CD4-positive, CD25-positive, alpha-beta regulatory T cell (primary cell): ENCODE measurements around the gene APBB2. TPM values are rescaled to one million over a fixed set of nuclear protein-coding genes. Genes with fewer than 3 reads are reported as not detected.
A peak's percentile ranks its signal among the peaks of the same experiment; 100 is the strongest.

Experiments used
- ATAC-seq, 2 donors: fragments of 150-1000 bp; cut with Tn5 transposase; one replicate each; pipeline ENCODE4 v1.10.0; 2021; ENCODE audit warnings: low read depth in 2 of 2, moderate number of reproducible peaks in 2 of 2, moderate library complexity in 1 of 2
- DNase-seq, 3 donors: peaks; one replicate each; pipeline versions ENCODE4 v3.0.0 to v3.0.0-alpha.2; 2012 to 2022; ENCODE audit warnings: mixed read lengths in 1 of 3
- H3K27ac ChIP-seq: one replicate; pipeline ENCODE4 v1.7.0; 2013; ENCODE audit warnings: mild to moderate bottlenecking, low read length; ENCODE audit not compliant: insufficient read depth, poor library complexity, severe bottlenecking
- H3K27me3 ChIP-seq: one replicate; pipeline ENCODE4 v1.7.0; 2013; ENCODE audit warnings: low read length; ENCODE audit not compliant: control insufficient read depth, insufficient read depth
- H3K36me3 ChIP-seq: one replicate; pipeline ENCODE4 v1.7.0; 2013; ENCODE audit warnings: mild to moderate bottlenecking, low read length, moderate library complexity; ENCODE audit not compliant: control insufficient read depth, insufficient read depth
- H3K4me1 ChIP-seq: 2 replicates; pipeline ENCODE4 v1.7.0; 2013; ENCODE audit warnings: mild to moderate bottlenecking, low read length; ENCODE audit not compliant: insufficient read depth, control insufficient read depth, poor library complexity, severe bottlenecking
- H3K4me3 ChIP-seq: one replicate; pipeline ENCODE4 v1.7.0; 2013; ENCODE audit warnings: low read depth, mild to moderate bottlenecking, low read length, moderate library complexity
- H3K9me3 ChIP-seq, 2 experiments: 1 replicate in 1 of 2; 2 replicates in 1 of 2; pipeline ENCODE4 v1.7.0; 2013; ENCODE audit warnings: low read length in 2 of 2, mild to moderate bottlenecking in 1 of 2, moderate library complexity in 1 of 2; ENCODE audit not compliant: control insufficient read depth in 2 of 2
- H3K27ac Mint-ChIP-seq, 3 donors: one replicate each; pipeline ENCODE4 v1.8.0; 2020 to 2022; ENCODE audit warnings: mild to moderate bottlenecking in 3 of 3, mixed read lengths in 3 of 3, moderate library complexity in 2 of 3
- H3K27me3 Mint-ChIP-seq: one replicate; pipeline ENCODE4 v1.8.0; 2022; ENCODE audit warnings: mild to moderate bottlenecking, mixed read lengths
- H3K36me3 Mint-ChIP-seq: one replicate; pipeline ENCODE4 v1.8.0; 2020; ENCODE audit warnings: mixed read lengths
- H3K4me1 Mint-ChIP-seq, 4 donors: one replicate each; pipeline ENCODE4 v1.8.0; 2020 to 2022; ENCODE audit warnings: mixed read lengths in 4 of 4, mild to moderate bottlenecking in 1 of 4
- H3K4me3 Mint-ChIP-seq, 4 donors: one replicate each; pipeline ENCODE4 v1.8.0; 2020 to 2022; ENCODE audit warnings: mild to moderate bottlenecking in 4 of 4, mixed read lengths in 4 of 4, moderate library complexity in 3 of 4
- H3K9me3 Mint-ChIP-seq, 7 donors: one replicate each; pipeline ENCODE4 v1.8.0; 2020 to 2022; ENCODE audit warnings: mixed read lengths in 7 of 7, mild to moderate bottlenecking in 3 of 7, moderate library complexity in 2 of 7
- polyA plus RNA-seq, 4 donors: library from polyadenylated mRNA; unstranded; fragments of 300-500 nt; fragmentation: Illumina TruSeq; gene quantifications; one replicate each; pipeline ENCODE4 v1.2.3, GENCODE V29; 2021
- total RNA-seq: library from RNA; stranded (reverse); gene quantifications from one replicate; pipeline ENCODE4 v1.2.3, GENCODE V29; 2022

APBB2 gene
- total and polyA plus RNA-seq, 5 donors from 2014 or later = not detected

GRCh38 chr4:40848251-40848650 is 366.1 kb downstream of the APBB2 start:
- no peak overlapping the region for H3K4me3 ChIP-seq
- peaks cover 3% of the 10 kb centered on the region for H3K36me3 Mint-ChIP-seq
- H3K36me3 ChIP-seq = no peaks in the 10 kb centered on the region
- no peak overlapping the region for H3K4me3 Mint-ChIP-seq
- ATAC-seq (no peak), DNase-seq (no peak)
- no peak overlapping the region for H3K27ac ChIP-seq
- H3K9me3 Mint-ChIP-seq = no peaks in the 10 kb centered on the region
- no peaks in the 10 kb centered on the region for H3K9me3 ChIP-seq
- H3K27me3 Mint-ChIP-seq = peaks cover 25% of the 10 kb centered on the region
- H3K27me3 ChIP-seq = peaks cover 2% of the 10 kb centered on the region
- no peak overlapping the region for H3K27ac Mint-ChIP-seq
- no peaks in the 10 kb centered on the region for H3K4me1 Mint-ChIP-seq
- no peaks in the 10 kb centered on the region for H3K4me1 ChIP-seq

DNA sequence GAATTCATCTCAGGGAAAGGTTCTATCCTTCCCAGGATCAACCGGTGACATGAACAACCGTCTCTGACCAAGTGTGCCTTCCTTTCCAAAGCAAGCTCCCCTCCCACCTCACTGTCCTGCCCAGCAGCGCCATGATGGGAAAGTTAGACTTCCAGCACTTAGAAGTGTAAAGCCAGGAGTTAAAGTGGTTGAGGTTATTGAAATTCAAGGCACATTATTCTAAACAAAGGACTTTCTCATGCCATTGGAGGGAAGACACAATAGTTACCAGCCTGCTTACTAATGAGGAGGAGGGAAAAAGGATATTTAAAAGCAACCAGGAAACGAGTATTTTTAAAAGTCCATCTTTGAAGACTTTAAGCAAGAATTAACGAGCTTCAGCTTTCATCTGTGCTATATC is 367.8 kb downstream of the APBB2 start:
- DNase-seq = no peak
- no peaks in the 10 kb centered on the region for H3K36me3 ChIP-seq
- H3K27me3 ChIP-seq = peaks cover 2% of the 10 kb centered on the region
- Mint-ChIP-seq H3K4me1 (no peaks in the 10 kb centered on the region), H3K4me3 (no peak overlapping the region), H3K27me3 (peaks cover 16% of the 10 kb centered on the region), H3K27ac (no peak overlapping the region), H3K9me3 (no peaks in the 10 kb centered on the region), H3K36me3 (no peaks in the 10 kb centered on the region)
- no peaks in the 10 kb centered on the region for H3K4me1 ChIP-seq
- no peak for ATAC-seq
- no peak overlapping the region for H3K27ac ChIP-seq
- H3K9me3 ChIP-seq = no peaks in the 10 kb centered on the region
- H3K4me3 ChIP-seq = no peak overlapping the region

- Histone ChIP-seq H3K9me3 (no peaks in the 10 kb centered on the region), H3K4me1 (no peaks in the 10 kb centered on the region), H3K36me3 (no peaks in the 10 kb centered on the region), H3K4me3 (no peak overlapping the region), H3K27ac (no peak overlapping the region), H3K27me3 (no peaks in the 10 kb centered on the region)
- Mint-ChIP-seq H3K9me3 (no peaks in the 10 kb centered on the region), H3K4me1 (no peaks in the 10 kb centered on the region), H3K27ac (no peak overlapping the region), H3K27me3 (peaks cover 22% of the 10 kb centered on the region), H3K4me3 (no peak overlapping the region), H3K36me3 (no peaks in the 10 kb centered on the region)
- ATAC-seq = no peak
- no peak for DNase-seq
Measured at GRCh38 chr4:40845154-40845835, 369.0 kb downstream of the APBB2 start.

DNA sequence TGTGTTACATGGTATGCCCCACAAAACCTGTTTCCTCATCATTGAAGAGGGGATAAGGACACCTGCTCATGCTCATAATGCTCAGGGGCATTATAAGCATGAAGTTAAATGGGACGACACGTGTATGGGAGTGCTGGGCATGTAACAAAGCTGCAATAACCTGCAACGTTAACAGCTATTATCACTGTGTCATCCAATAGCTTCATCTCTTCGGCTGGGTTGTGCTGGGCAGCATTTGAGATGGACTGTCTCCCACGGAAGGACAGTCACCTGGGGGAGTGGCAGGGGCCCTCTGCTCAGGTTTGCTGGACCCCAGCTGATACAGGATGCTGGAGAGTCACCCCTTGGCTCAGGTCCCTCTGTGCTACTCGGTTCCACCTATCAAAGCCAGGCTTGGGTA is 370.1 kb downstream of the APBB2 start:
- no peaks in the 10 kb centered on the region for H3K36me3 ChIP-seq
- no peak for DNase-seq
- no peak overlapping the region for H3K4me3 ChIP-seq
- no peaks in the 10 kb centered on the region for H3K4me1 ChIP-seq
- no peaks in the 10 kb centered on the region for H3K4me1 Mint-ChIP-seq
- H3K9me3 Mint-ChIP-seq = no peaks in the 10 kb centered on the region
- ATAC-seq = no peak
- no peak overlapping the region for H3K4me3 Mint-ChIP-seq
- H3K27ac ChIP-seq = no peak overlapping the region
- H3K9me3 ChIP-seq = no peaks in the 10 kb centered on the region
- no peaks in the 10 kb centered on the region for H3K27me3 ChIP-seq
- no peak overlapping the region for H3K27ac Mint-ChIP-seq
- H3K36me3 Mint-ChIP-seq = no peaks in the 10 kb centered on the region
- peaks cover 16% of the 10 kb centered on the region for H3K27me3 Mint-ChIP-seq

DNA sequence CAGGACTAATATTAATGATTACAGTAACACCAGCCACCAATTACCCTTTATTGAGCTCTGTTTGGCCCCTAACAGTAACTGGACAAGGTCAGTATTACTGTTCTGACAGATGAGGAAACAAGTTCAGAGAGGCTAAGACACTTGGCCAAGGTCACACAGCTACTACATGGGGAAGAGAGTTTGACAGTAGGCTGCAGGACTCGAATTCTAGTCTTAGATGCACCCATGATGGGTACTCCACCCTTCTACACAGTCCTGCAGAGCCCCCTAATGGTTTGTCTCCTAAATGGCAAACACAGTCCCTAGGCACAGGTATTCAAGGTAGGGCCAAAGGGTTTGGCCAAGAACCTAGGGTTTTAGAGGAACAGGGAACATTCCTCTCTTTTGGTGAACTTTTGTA is 370.6 kb downstream of the APBB2 start:
- no peaks in the 10 kb centered on the region for H3K36me3 ChIP-seq
- no peaks in the 10 kb centered on the region for H3K9me3 ChIP-seq
- Mint-ChIP-seq H3K27ac (no peak overlapping the region), H3K36me3 (no peaks in the 10 kb centered on the region), H3K4me3 (no peak overlapping the region), H3K27me3 (peaks cover 13% of the 10 kb centered on the region), H3K4me1 (no peaks in the 10 kb centered on the region), H3K9me3 (no peaks in the 10 kb centered on the region)
- no peak overlapping the region for H3K27ac ChIP-seq
- H3K27me3 ChIP-seq = no peaks in the 10 kb centered on the region
- H3K4me3 ChIP-seq = no peak overlapping the region
- H3K4me1 ChIP-seq = no peaks in the 10 kb centered on the region
- DNase-seq (peak in 2 of 3 donors; percentile 13 to 61), ATAC-seq (peak; percentile 38 to 59)

- H3K27me3 Mint-ChIP-seq = peaks cover 10% of the 10 kb centered on the region
- ATAC-seq = no peak
- no peaks in the 10 kb centered on the region for H3K36me3 Mint-ChIP-seq
- H3K4me1 ChIP-seq = no peaks in the 10 kb centered on the region
- no peak overlapping the region for H3K4me3 ChIP-seq
- no peaks in the 10 kb centered on the region for H3K4me1 Mint-ChIP-seq
- no peak overlapping the region for H3K27ac ChIP-seq
- no peaks in the 10 kb centered on the region for H3K9me3 ChIP-seq
- no peak overlapping the region for H3K27ac Mint-ChIP-seq
- H3K9me3 Mint-ChIP-seq = no peaks in the 10 kb centered on the region
- H3K4me3 Mint-ChIP-seq = no peak overlapping the region
- DNase-seq = no peak
- no peaks in the 10 kb centered on the region for H3K36me3 ChIP-seq
- H3K27me3 ChIP-seq = no peaks in the 10 kb centered on the region
Measured at GRCh38 chr4:40842725-40843423, 371.5 kb downstream of the APBB2 start.

- Mint-ChIP-seq H3K4me3 (no peak overlapping the region), H3K27ac (no peak overlapping the region), H3K27me3 (peaks cover 10% of the 10 kb centered on the region), H3K4me1 (no peaks in the 10 kb centered on the region), H3K36me3 (no peaks in the 10 kb centered on the region), H3K9me3 (no peaks in the 10 kb centered on the region)
- DNase-seq = no peak
- no peak for ATAC-seq
- H3K27me3 ChIP-seq = no peaks in the 10 kb centered on the region
- H3K4me1 ChIP-seq = no peaks in the 10 kb centered on the region
- no peaks in the 10 kb centered on the region for H3K36me3 ChIP-seq
- H3K9me3 ChIP-seq = no peaks in the 10 kb centered on the region
- H3K4me3 ChIP-seq = no peak overlapping the region
- no peak overlapping the region for H3K27ac ChIP-seq
Measured at GRCh38 chr4:40842318-40842717, 372.0 kb downstream of the APBB2 start.
